Gastrocnemius medialis (tissue), 4 donors: ENCODE data around the gene SEC14L5.

ENCODE experiments used
- POLR2A ChIP-seq, 2 donors: fragments of 450-650 bp; IDR thresholded peaks; one replicate each; pipeline ENCODE4 v1.6.1; 2017; ENCODE audit warnings: antibody characterized with exemption in 2 of 2, mild to moderate bottlenecking in 2 of 2, moderate library complexity in 2 of 2
- TF ChIP-seq, protein P1 (sequence below), 5 experiments: fragments of 450-650 bp in 3 of 5; fragments of 200-600 bp in 2 of 5; sonication (generic) in 2 of 5; IDR thresholded peaks in 4 of 5; conservative IDR thresholded peaks in 1 of 5; 1 replicate in 4 of 5; 2 replicates in 1 of 5; pipeline ENCODE4 v1.5.1; 2016 to 2019; ENCODE audit warnings: antibody characterized with exemption in 5 of 5, mild to moderate bottlenecking in 3 of 5, moderate library complexity in 3 of 5

GRCh38 chr16:5007256-5007655, 49.1 kb downstream of the SEC14L5 start:
- TF ChIP-seq POLR2A (IDR thresholded peaks at IDR 0.05): no peak
- TF ChIP-seq, protein P1, sequence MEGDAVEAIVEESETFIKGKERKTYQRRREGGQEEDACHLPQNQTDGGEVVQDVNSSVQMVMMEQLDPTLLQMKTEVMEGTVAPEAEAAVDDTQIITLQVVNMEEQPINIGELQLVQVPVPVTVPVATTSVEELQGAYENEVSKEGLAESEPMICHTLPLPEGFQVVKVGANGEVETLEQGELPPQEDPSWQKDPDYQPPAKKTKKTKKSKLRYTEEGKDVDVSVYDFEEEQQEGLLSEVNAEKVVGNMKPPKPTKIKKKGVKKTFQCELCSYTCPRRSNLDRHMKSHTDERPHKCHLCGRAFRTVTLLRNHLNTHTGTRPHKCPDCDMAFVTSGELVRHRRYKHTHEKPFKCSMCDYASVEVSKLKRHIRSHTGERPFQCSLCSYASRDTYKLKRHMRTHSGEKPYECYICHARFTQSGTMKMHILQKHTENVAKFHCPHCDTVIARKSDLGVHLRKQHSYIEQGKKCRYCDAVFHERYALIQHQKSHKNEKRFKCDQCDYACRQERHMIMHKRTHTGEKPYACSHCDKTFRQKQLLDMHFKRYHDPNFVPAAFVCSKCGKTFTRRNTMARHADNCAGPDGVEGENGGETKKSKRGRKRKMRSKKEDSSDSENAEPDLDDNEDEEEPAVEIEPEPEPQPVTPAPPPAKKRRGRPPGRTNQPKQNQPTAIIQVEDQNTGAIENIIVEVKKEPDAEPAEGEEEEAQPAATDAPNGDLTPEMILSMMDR (IDR thresholded peaks at IDR 0.05 in 4 of 5, conservative IDR thresholded peaks at IDR 0.05 in 1 of 5): no peak
